B cell (primary cell): ENCODE data around the gene CMTR1. TPM values are rescaled to one million over a fixed set of nuclear protein-coding genes. Genes with fewer than 3 reads are reported as not detected.

Source experiments
- ATAC-seq: fragments of 200-7000 bp; cut with Tn5 transposase; one replicate; pipeline ENCODE4 v1.10.0; 2021; ENCODE audit warnings: low read depth, mild to moderate bottlenecking, moderate number of reproducible peaks, moderate library complexity
- CTCF ChIA-PET: fragments of 350-600 bp; sonication (Branson Sonifier 250); formaldehyde crosslinking; loops from one replicate; lab custom pipeline; 2021; ENCODE audit warnings: antibody characterized with exemption, inconsistent platforms; lab: Charles Lee
- POLR2A ChIA-PET: fragments of 350-600 bp; sonication (Branson Sonifier 250); formaldehyde crosslinking; loops from one replicate; lab custom pipeline; 2021; ENCODE audit warnings: antibody characterized with exemption; lab: Charles Lee
- DNase-seq: peaks from one replicate; pipeline ENCODE4 v3.0.0; 2013
- H2AFZ ChIP-seq: 2 replicates; pipeline ENCODE4 v1.6.1; 2012; ENCODE audit warnings: mild to moderate bottlenecking, low read depth, low read length; ENCODE audit not compliant: insufficient read depth, poor library complexity, severe bottlenecking
- H3K27ac ChIP-seq, 2 donors: 1 replicate in 1 of 2; 2 replicates in 1 of 2; pipeline ENCODE4 v1.5.1; 2012 to 2013; ENCODE audit warnings: low read length in 2 of 2, mild to moderate bottlenecking in 2 of 2, moderate library complexity in 1 of 2
- H3K27me3 ChIP-seq, 4 experiments: fragments of 200-600 bp in 1 of 4; sonication (generic) in 1 of 4; replicated peaks in 1 of 4; 1 replicate in 2 of 4; 2 replicates in 2 of 4; pipeline versions ENCODE4 v1.6.1 to v1.7.0; 2013 to 2016; ENCODE audit warnings: low read length in 3 of 4, mild to moderate bottlenecking in 2 of 4, mixed read lengths in 1 of 4, moderate library complexity in 1 of 4; ENCODE audit not compliant: insufficient read depth in 4 of 4, control insufficient read depth in 3 of 4; ENCODE audit errors: control extremely low read depth in 1 of 4
- H3K36me3 ChIP-seq, 2 experiments: replicated peaks in 1 of 2; 1 replicate in 1 of 2; 2 replicates in 1 of 2; pipeline versions ENCODE4 v1.6.1 to v1.7.1; 2013; ENCODE audit warnings: low read length in 1 of 2; ENCODE audit not compliant: insufficient read depth in 2 of 2, control insufficient read depth in 1 of 2; ENCODE audit errors: control extremely low read depth in 1 of 2, extremely low read depth in 1 of 2
- H3K4me1 ChIP-seq, 2 donors: fragments of 200-600 bp in 1 of 2; sonication (generic) in 1 of 2; 1 replicate in 1 of 2; 2 replicates in 1 of 2; pipeline versions ENCODE4 v1.5.1 to v1.6.1; 2013 to 2017; ENCODE audit warnings: low read length in 2 of 2; ENCODE audit not compliant: control insufficient read depth in 2 of 2, insufficient read depth in 2 of 2
- H3K4me2 ChIP-seq: replicated peaks from 2 replicates; pipeline ENCODE3; 2012; ENCODE audit warnings: mild to moderate bottlenecking, low read depth, low read length; ENCODE audit not compliant: poor library complexity, severe bottlenecking
- H3K4me3 ChIP-seq, 5 experiments: fragments of 200-600 bp in 1 of 5; sonication (generic) in 1 of 5; 1 replicate in 3 of 5; 2 replicates in 2 of 5; pipeline versions ENCODE4 v1.5.1 to v1.7.0; 2011 to 2016; ENCODE audit warnings: low read length in 4 of 5, mild to moderate bottlenecking in 4 of 5, low read depth in 2 of 5, control low read depth in 1 of 5, moderate library complexity in 1 of 5; ENCODE audit not compliant: insufficient read depth in 1 of 5; ENCODE audit errors: control extremely low read depth in 1 of 5, extremely low read depth in 1 of 5
- H3K79me2 ChIP-seq: fragments of 200-600 bp; sonication (generic); one replicate; pipeline ENCODE4 v1.6.0; 2016; ENCODE audit warnings: low read length; ENCODE audit not compliant: control insufficient read depth, insufficient read depth
- H3K9ac ChIP-seq: fragments of 200-600 bp; sonication (generic); 2 replicates; pipeline ENCODE4 v1.6.1; 2017; ENCODE audit warnings: mild to moderate bottlenecking, low read length, moderate library complexity
- H3K9me3 ChIP-seq, 3 donors: one replicate each; pipeline versions ENCODE4 v1.6.1 to v1.7.1; 2013; ENCODE audit warnings: low read length in 2 of 3; ENCODE audit not compliant: control insufficient read depth in 2 of 3, insufficient read depth in 1 of 3; ENCODE audit errors: control extremely low read depth in 1 of 3
- H4K20me1 ChIP-seq: 2 replicates; pipeline ENCODE4 v1.6.0; 2012; ENCODE audit warnings: mild to moderate bottlenecking, low read length; ENCODE audit not compliant: insufficient read depth, control insufficient read depth, poor library complexity, severe bottlenecking
- H3K27ac Mint-ChIP-seq: one replicate; pipeline ENCODE4 v1.8.0; 2021; ENCODE audit warnings: mixed read lengths
- H3K27me3 Mint-ChIP-seq: one replicate; pipeline ENCODE4 v1.8.0; 2021; ENCODE audit warnings: mixed read lengths
- H3K4me1 Mint-ChIP-seq: one replicate; pipeline ENCODE4 v1.8.0; 2021; ENCODE audit warnings: mixed read lengths
- H3K4me3 Mint-ChIP-seq: one replicate; pipeline ENCODE4 v1.8.0; 2021; ENCODE audit warnings: mixed read lengths
- H3K9me3 Mint-ChIP-seq: one replicate; pipeline ENCODE4 v1.8.0; 2022; ENCODE audit warnings: mixed read lengths; ENCODE audit not compliant: insufficient read depth
- EZH2 ChIP-seq: IDR thresholded peaks from 2 replicates; pipeline ENCODE4 v1.6.1; 2012; ENCODE audit warnings: borderline replicate concordance, low read depth, mild to moderate bottlenecking, moderate library complexity, low read length; ENCODE audit not compliant: insufficient read depth, poor library complexity, severe bottlenecking
- WGBS: methylation state at CpG from one replicate; pipeline ENCODE4 v1.1.5; 2013; ENCODE audit warnings: missing lambda C conversion rate; ENCODE audit not compliant: insufficient coverage; 5-methylcytosine and 5-hydroxymethylcytosine counted together
- intact Hi-C: fragments of 100-400 bp; cut with micrococcal nuclease; formaldehyde crosslinking; loops from one replicate; pipeline ENCODE4 v1.10.0; 2022
- polyA plus RNA-seq: library from polyadenylated mRNA; depleted of rRNA; stranded (reverse); fragments of >200 nt; gene quantifications from 2 replicates; pipeline ENCODE4 v1.2.3, GENCODE V29; 2012
- total RNA-seq, 2 donors: library from RNA; stranded (reverse); fragments of 120-200 nt in 1 of 2; gene quantifications; 1 replicate in 1 of 2; 2 replicates in 1 of 2; pipeline versions ENCODE4 v1.2.3 to v1.2.4, GENCODE V29; 2013 to 2022
- TF ChIP-seq, protein P1 (sequence below): fragments of 200-600 bp; IDR thresholded peaks from one replicate; pipeline ENCODE4 v1.8.0; 2022; ENCODE audit warnings: antibody characterized with exemption, mild to moderate bottlenecking

Gene CMTR1
- total and polyA plus RNA-seq, 2 donors (not counting 1 experiment from before 2014, with no cell fraction given), result 46.0 to 82.9 TPM

DNA sequence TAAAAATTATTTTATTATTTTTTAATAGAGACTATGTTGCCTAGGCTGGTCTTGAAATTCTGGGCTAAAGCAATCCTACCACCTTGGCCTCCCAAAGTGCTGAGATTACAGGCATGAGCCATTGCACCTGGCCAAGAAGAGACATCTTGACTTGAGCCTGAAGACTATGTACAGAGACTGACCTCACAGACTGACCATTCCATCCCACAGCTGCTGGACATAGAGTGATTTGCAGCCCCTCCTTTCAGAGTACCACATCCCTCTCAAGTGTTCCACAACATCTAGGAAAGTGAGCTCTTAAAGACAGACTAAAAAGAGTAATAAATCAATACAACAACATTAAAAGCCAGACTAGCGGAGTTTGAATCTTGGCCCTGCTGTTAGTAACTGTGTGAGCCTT lies 40.2 kb upstream of the CMTR1 start:
- Histone ChIP-seq H3K4me3 (no peak overlapping the region), H3K27ac (no peak overlapping the region), H3K4me1 (no peaks in the 10 kb centered on the region), H3K9me3 (no peaks in the 10 kb centered on the region), H3K27me3 (no peaks in the 10 kb centered on the region), H2AFZ (no peak overlapping the region), H3K9ac (no peak overlapping the region), H3K79me2 (no peaks in the 10 kb centered on the region), H4K20me1 (no peaks in the 10 kb centered on the region), H3K4me2 (no peak overlapping the region), H3K36me3 (peaks cover 12 to 19% of the 10 kb centered on the region in 2 experiments)
- no peaks in the 10 kb centered on the region for H3K27me3 Mint-ChIP-seq
- no peak for DNase-seq
- no peaks in the 10 kb centered on the region for H3K4me1 Mint-ChIP-seq
- POLR2A ChIA-PET, result no interaction called here
- H3K27ac Mint-ChIP-seq, result no peak overlapping the region
- CTCF ChIA-PET, result interaction anchor here (0.8 kb wide), 1 partner anchor 477 kb away, joined by 4 read pairs; no protein-coding TSS in a partner anchor
- no peak for ATAC-seq
- H3K4me3 Mint-ChIP-seq, result no peak overlapping the region
- no CpG with 5 or more reads among the region's 1 CpG for whole genome bisulfite sequencing
- intact Hi-C loops, result no loop called here
- H3K9me3 Mint-ChIP-seq, result no peaks in the 10 kb centered on the region
- TF ChIP-seq, protein P1, sequence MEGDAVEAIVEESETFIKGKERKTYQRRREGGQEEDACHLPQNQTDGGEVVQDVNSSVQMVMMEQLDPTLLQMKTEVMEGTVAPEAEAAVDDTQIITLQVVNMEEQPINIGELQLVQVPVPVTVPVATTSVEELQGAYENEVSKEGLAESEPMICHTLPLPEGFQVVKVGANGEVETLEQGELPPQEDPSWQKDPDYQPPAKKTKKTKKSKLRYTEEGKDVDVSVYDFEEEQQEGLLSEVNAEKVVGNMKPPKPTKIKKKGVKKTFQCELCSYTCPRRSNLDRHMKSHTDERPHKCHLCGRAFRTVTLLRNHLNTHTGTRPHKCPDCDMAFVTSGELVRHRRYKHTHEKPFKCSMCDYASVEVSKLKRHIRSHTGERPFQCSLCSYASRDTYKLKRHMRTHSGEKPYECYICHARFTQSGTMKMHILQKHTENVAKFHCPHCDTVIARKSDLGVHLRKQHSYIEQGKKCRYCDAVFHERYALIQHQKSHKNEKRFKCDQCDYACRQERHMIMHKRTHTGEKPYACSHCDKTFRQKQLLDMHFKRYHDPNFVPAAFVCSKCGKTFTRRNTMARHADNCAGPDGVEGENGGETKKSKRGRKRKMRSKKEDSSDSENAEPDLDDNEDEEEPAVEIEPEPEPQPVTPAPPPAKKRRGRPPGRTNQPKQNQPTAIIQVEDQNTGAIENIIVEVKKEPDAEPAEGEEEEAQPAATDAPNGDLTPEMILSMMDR, result no peak
- no peak for TF ChIP-seq EZH2

DNA sequence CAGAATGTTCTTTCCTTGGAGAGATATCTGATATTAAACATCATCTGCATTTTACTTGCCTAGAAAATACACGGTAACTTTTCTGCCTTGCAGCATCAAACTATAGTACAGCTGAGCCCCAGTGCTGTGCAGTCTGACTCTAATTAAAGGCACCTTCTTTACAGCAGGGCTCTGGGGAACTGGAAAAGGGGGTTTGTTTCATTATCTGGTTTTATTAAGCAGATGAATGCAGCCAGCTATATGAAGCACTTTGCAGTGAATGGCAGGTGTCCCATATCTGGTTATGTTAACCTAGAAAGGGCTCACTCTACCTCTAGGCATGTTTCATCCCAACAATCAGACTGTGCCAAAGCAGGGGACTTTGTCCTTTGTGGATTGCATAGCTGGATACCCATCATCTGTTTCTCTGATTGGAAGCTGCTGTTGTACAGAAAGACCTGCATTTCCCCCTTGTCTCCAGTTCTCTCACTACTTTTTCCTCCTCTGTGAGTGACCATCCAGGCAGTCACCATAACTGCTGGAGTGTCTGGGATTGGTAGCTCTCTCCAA lies 39.6 kb upstream of the CMTR1 start:
- H3K4me2 ChIP-seq, result no peak overlapping the region
- H3K4me1 Mint-ChIP-seq, result no peaks in the 10 kb centered on the region
- no peaks in the 10 kb centered on the region for H3K9me3 Mint-ChIP-seq
- no peaks in the 10 kb centered on the region for H3K79me2 ChIP-seq
- intact Hi-C loops, result no loop called here
- peaks cover 10 to 13% of the 10 kb centered on the region in 2 experiments for H3K36me3 ChIP-seq
- no peaks in the 10 kb centered on the region for H4K20me1 ChIP-seq
- H2AFZ ChIP-seq, result no peak overlapping the region
- no peaks in the 10 kb centered on the region for H3K27me3 Mint-ChIP-seq
- no CpG with 5 or more reads among the region's 1 CpG for WGBS
- no peaks in the 10 kb centered on the region for H3K4me1 ChIP-seq
- no peaks in the 10 kb centered on the region for H3K27me3 ChIP-seq
- H3K4me3 ChIP-seq, result no peak overlapping the region
- ChIA-PET POLR2A (no interaction called here), CTCF (interaction anchor here (0.8 kb wide), 1 partner anchor 477 kb away, joined by 4 read pairs; no protein-coding TSS in a partner anchor)
- H3K4me3 Mint-ChIP-seq, result no peak overlapping the region
- DNase-seq, result no peak
- no peak overlapping the region for H3K27ac Mint-ChIP-seq
- TF ChIP-seq, protein P1, result no peak
- no peak for TF ChIP-seq EZH2
- no peak for ATAC-seq
- H3K27ac ChIP-seq, result no peak overlapping the region
- no peaks in the 10 kb centered on the region for H3K9me3 ChIP-seq
- H3K9ac ChIP-seq, result no peak overlapping the region
